SK-N-SH treated with all-trans-retinoic acid at 6 μM for 48 hours (cell line): ENCODE data around the gene KRT80.

ENCODE experiments used
- ATAC-seq: fragments of 200-7000 bp; cut with Tn5 transposase; 3 replicates; pipeline ENCODE4 v1.9.1; 2020; ENCODE audit warnings: mild to moderate bottlenecking, moderate library complexity
- BACH2 ChIP-seq: fragments of 250-450 bp; sonication (Bioruptor Pico); IDR thresholded peaks from 2 replicates; pipeline ENCODE4 v1.9.0; 2021; ENCODE audit warnings: mild to moderate bottlenecking, borderline replicate concordance
- CSDC2 ChIP-seq: fragments of 250-450 bp; sonication (Bioruptor Pico); IDR thresholded peaks from 2 replicates; pipeline ENCODE4 v1.5.0; 2020; ENCODE audit warnings: mild to moderate bottlenecking, moderate library complexity
- CSRNP3 ChIP-seq: fragments of 250-450 bp; sonication (Bioruptor Pico); IDR thresholded peaks from 2 replicates; pipeline ENCODE4 v1.5.1; 2021; ENCODE audit warnings: mild to moderate bottlenecking, moderate library complexity
- ESRRG ChIP-seq: fragments of 250-450 bp; sonication (Bioruptor Pico); IDR thresholded peaks from 2 replicates; pipeline ENCODE4 v1.6.1; 2021; ENCODE audit warnings: mild to moderate bottlenecking
- GLIS3 ChIP-seq: fragments of 250-450 bp; sonication (Bioruptor Pico); IDR thresholded peaks from 2 replicates; pipeline ENCODE4 v1.5.0; 2020; ENCODE audit warnings: mild to moderate bottlenecking, moderate library complexity
- ISL1 ChIP-seq: fragments of 250-450 bp; sonication (Bioruptor Pico); IDR thresholded peaks from 2 replicates; pipeline ENCODE4 v2.1.2; 2022; ENCODE audit warnings: mild to moderate bottlenecking, moderate library complexity
- OSR1 ChIP-seq: fragments of 250-450 bp; sonication (Bioruptor Pico); IDR thresholded peaks from 2 replicates; pipeline ENCODE4 v1.8.0; 2022; ENCODE audit warnings: moderate library complexity, mild to moderate bottlenecking, inconsistent platforms
- POU6F1 ChIP-seq: fragments of 250-450 bp; sonication (Bioruptor Pico); IDR thresholded peaks from 2 replicates; pipeline ENCODE4 v1.8.0; 2021; ENCODE audit warnings: low read depth, mild to moderate bottlenecking, moderate library complexity, borderline replicate concordance
- PPARA ChIP-seq: fragments of 250-450 bp; sonication (Bioruptor Pico); IDR thresholded peaks from 2 replicates; pipeline ENCODE4 v1.5.0; 2020; ENCODE audit warnings: mild to moderate bottlenecking, borderline replicate concordance
- RARB ChIP-seq: fragments of 250-450 bp; sonication (Bioruptor Pico); IDR thresholded peaks from 2 replicates; pipeline ENCODE4 v1.8.0; 2021; ENCODE audit warnings: mild to moderate bottlenecking, moderate library complexity
- SNAI2 ChIP-seq: fragments of 250-450 bp; sonication (Bioruptor Pico); IDR thresholded peaks from 2 replicates; pipeline ENCODE4 v1.5.0; 2020; ENCODE audit warnings: mild to moderate bottlenecking, moderate library complexity
- TCF4 ChIP-seq: fragments of 250-450 bp; sonication (Bioruptor Pico); IDR thresholded peaks from 2 replicates; pipeline ENCODE4 v1.8.0; 2021; ENCODE audit warnings: mild to moderate bottlenecking, moderate library complexity, borderline replicate concordance
- TOX ChIP-seq: fragments of 250-450 bp; sonication (Bioruptor Pico); IDR thresholded peaks from 2 replicates; pipeline ENCODE4 v1.8.0; 2021; ENCODE audit warnings: mild to moderate bottlenecking, moderate library complexity, borderline replicate concordance
- TSHZ2 ChIP-seq: fragments of 250-450 bp; sonication (Bioruptor Pico); IDR thresholded peaks from 2 replicates; pipeline ENCODE4 v1.5.0; 2020; ENCODE audit warnings: mild to moderate bottlenecking, moderate library complexity
- ZC3H10 ChIP-seq: fragments of 250-450 bp; sonication (Bioruptor Pico); IDR thresholded peaks from 2 replicates; pipeline ENCODE4 v1.5.1; 2021; ENCODE audit warnings: mild to moderate bottlenecking, moderate library complexity
- ZFP3 ChIP-seq: fragments of 250-450 bp; sonication (Bioruptor Pico); IDR thresholded peaks from 2 replicates; pipeline ENCODE4 v1.5.0; 2020; ENCODE audit warnings: mild to moderate bottlenecking, moderate library complexity
- ZFP30 ChIP-seq: fragments of 450-650 bp; formaldehyde crosslinking; IDR thresholded peaks from 2 replicates; pipeline ENCODE4 v1.5.0; 2022; ENCODE audit warnings: mild to moderate bottlenecking, moderate library complexity
- ZNF565 ChIP-seq: fragments of 450-650 bp; formaldehyde crosslinking; conservative IDR thresholded peaks from 2 replicates; pipeline ENCODE4 v1.5.0; 2020; ENCODE audit warnings: low read depth, mild to moderate bottlenecking, moderate library complexity
- ZNF70 ChIP-seq: fragments of 450-650 bp; formaldehyde crosslinking; IDR thresholded peaks from 2 replicates; pipeline ENCODE4 v1.5.0; 2020; ENCODE audit warnings: mild to moderate bottlenecking, moderate library complexity
- ZNF8 ChIP-seq: fragments of 450-650 bp; formaldehyde crosslinking; IDR thresholded peaks from 2 replicates; pipeline ENCODE4 v1.5.0; 2020; ENCODE audit warnings: mild to moderate bottlenecking, moderate library complexity
- TF ChIP-seq, protein P1 (sequence below): fragments of 250-450 bp; sonication (Bioruptor Pico); IDR thresholded peaks from 2 replicates; pipeline ENCODE4 v1.8.0; 2020; ENCODE audit warnings: mild to moderate bottlenecking, moderate library complexity, borderline replicate concordance
- TF ChIP-seq, protein P2 (sequence below): fragments of 250-450 bp; sonication (Bioruptor Pico); IDR thresholded peaks from 2 replicates; pipeline ENCODE4 v1.5.1; 2020; ENCODE audit warnings: low read depth, mild to moderate bottlenecking, moderate library complexity

Gene KRT80

DNA sequence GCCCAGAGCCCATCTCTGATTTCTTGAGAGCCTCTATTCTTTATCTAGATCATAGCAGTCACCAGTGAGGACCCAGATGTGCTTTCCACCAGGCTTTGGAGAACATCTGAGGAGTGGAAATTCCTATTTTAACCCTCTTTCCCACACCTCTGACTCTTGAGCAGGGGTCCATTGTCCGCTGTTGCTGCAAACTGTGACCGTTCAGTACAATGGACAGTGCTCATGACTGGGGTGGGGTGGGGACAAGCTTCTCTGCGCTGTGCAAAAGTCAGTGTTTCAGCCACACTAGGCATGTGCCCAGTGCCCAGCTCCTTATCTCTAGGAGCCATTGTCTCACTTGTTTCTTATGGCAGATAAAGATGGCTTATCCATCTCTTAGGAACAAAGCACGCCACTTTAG lies 24.3 kb upstream of the KRT80 start:
- no peak for ATAC-seq

DNA sequence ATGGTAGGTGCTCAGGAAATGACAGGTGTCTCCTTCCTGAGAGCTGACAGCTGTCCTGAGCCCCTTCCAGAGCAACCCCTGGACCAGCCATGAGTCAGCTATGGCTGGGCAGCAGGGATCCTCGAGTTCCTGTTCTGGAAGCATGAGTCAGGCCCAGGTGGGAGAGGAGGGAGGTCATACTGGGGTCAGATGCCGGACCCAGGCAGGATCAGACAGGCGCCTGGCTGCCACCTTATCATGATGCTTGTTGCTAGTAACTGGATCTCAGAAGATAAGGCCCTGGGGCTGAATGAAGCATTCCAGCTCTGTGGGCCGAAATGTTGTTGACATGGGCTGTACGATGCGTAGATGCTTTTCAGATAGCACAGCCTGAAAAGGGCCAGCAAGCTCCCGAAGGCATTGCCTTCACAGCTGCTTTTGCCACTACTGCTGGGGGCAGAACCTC lies 23.8 kb upstream of the KRT80 start:
- ATAC-seq, result peak; percentile 21
- TF ChIP-seq SNAI2 (CRISPR knock-in tag), result peak; percentile 87
- no peak for TF ChIP-seq OSR1 (CRISPR knock-in tag)
- TF ChIP-seq POU6F1 (CRISPR knock-in tag), result no peak
- peak; percentile 29 for TF ChIP-seq GLIS3 (CRISPR knock-in tag)
- peak; percentile 44 for TF ChIP-seq ZNF8 (CRISPR knock-in tag)
- TF ChIP-seq CSRNP3 (CRISPR knock-in tag), result no peak
- TF ChIP-seq TCF4 (CRISPR knock-in tag), result peak; percentile 92
- TF ChIP-seq PPARA, result no peak
- TF ChIP-seq ZNF70, result no peak
- peak; percentile 48; the same call in 1 of the 2 replicates for TF ChIP-seq BACH2 (CRISPR knock-in tag)
- TF ChIP-seq ISL1 (CRISPR knock-in tag), result peak; percentile 35; the same call in 1 of the 2 replicates
- no peak for TF ChIP-seq CSDC2
- TF ChIP-seq ZFP30, result no peak
- peak; percentile 84 for TF ChIP-seq TSHZ2
- peak; percentile 49; the same call in 1 of the 2 replicates for TF ChIP-seq ZNF565 (CRISPR knock-in tag)
- no peak for TF ChIP-seq ESRRG
- TF ChIP-seq TOX, result no peak
- TF ChIP-seq, protein P1, sequence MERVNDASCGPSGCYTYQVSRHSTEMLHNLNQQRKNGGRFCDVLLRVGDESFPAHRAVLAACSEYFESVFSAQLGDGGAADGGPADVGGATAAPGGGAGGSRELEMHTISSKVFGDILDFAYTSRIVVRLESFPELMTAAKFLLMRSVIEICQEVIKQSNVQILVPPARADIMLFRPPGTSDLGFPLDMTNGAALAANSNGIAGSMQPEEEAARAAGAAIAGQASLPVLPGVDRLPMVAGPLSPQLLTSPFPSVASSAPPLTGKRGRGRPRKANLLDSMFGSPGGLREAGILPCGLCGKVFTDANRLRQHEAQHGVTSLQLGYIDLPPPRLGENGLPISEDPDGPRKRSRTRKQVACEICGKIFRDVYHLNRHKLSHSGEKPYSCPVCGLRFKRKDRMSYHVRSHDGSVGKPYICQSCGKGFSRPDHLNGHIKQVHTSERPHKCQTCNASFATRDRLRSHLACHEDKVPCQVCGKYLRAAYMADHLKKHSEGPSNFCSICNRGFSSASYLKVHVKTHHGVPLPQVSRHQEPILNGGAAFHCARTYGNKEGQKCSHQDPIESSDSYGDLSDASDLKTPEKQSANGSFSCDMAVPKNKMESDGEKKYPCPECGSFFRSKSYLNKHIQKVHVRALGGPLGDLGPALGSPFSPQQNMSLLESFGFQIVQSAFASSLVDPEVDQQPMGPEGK (CRISPR knock-in tag), result no peak
- TF ChIP-seq RARB (CRISPR knock-in tag), result no peak
- peak; percentile 33; the same call in 1 of the 2 replicates for TF ChIP-seq ZFP3

More for the DNA sequence above, 24.3 kb upstream of the KRT80 start:
- TF ChIP-seq TCF4 (CRISPR knock-in tag), result no peak
- no peak for TF ChIP-seq ZC3H10
- TF ChIP-seq, protein P2, sequence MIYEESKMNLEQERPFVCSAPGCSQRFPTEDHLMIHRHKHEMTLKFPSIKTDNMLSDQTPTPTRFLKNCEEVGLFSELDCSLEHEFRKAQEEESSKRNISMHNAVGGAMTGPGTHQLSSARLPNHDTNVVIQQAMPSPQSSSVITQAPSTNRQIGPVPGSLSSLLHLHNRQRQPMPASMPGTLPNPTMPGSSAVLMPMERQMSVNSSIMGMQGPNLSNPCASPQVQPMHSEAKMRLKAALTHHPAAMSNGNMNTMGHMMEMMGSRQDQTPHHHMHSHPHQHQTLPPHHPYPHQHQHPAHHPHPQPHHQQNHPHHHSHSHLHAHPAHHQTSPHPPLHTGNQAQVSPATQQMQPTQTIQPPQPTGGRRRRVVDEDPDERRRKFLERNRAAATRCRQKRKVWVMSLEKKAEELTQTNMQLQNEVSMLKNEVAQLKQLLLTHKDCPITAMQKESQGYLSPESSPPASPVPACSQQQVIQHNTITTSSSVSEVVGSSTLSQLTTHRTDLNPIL (CRISPR knock-in tag), result no peak
- TF ChIP-seq ZNF70, result no peak
- no peak for TF ChIP-seq PPARA
- TF ChIP-seq BACH2 (CRISPR knock-in tag), result no peak
- TF ChIP-seq TSHZ2, result no peak
- TF ChIP-seq RARB (CRISPR knock-in tag), result no peak
- TF ChIP-seq ZFP30, result no peak
- no peak for TF ChIP-seq ESRRG
- TF ChIP-seq SNAI2 (CRISPR knock-in tag), result no peak
- TF ChIP-seq CSDC2, result no peak
- TF ChIP-seq ZFP3, result no peak
- no peak for TF ChIP-seq GLIS3 (CRISPR knock-in tag)
